Tibial nerve (tissue), 4 donors: Measurements from ENCODE around the gene C3orf18. TPM values are rescaled to one million over a fixed set of nuclear protein-coding genes. Genes with fewer than 3 reads are reported as not detected.

Experiments used
- DNase-seq, 2 donors: peaks; one replicate each; pipeline ENCODE4 v3.0.0-alpha.2; 2019; ENCODE audit warnings: low spot score in 2 of 2
- H3K27ac ChIP-seq, 4 donors: fragments of 200-600 bp; sonication (generic) in 3 of 4; one replicate each; pipeline ENCODE4 v1.5.1; 2017 to 2019; ENCODE audit warnings: mild to moderate bottlenecking in 1 of 4
- H3K27me3 ChIP-seq, 2 donors: fragments of 200-600 bp; sonication (generic) in 1 of 2; one replicate each; pipeline versions ENCODE4 v1.5.1 to v1.6.0; 2017 to 2019
- H3K36me3 ChIP-seq, 3 donors: fragments of 200-600 bp; sonication (generic); one replicate each; pipeline ENCODE4 v1.5.1; 2018 to 2019
- H3K4me1 ChIP-seq, 4 donors: fragments of 200-600 bp; sonication (generic) in 3 of 4; one replicate each; pipeline ENCODE4 v1.5.1; 2017 to 2019
- H3K4me3 ChIP-seq, 4 donors: fragments of 200-600 bp; sonication (generic) in 3 of 4; one replicate each; pipeline ENCODE4 v1.5.1; 2017 to 2019; ENCODE audit warnings: mild to moderate bottlenecking in 1 of 4, moderate library complexity in 1 of 4
- H3K9me3 ChIP-seq, 4 donors: fragments of 200-600 bp; sonication (generic) in 3 of 4; one replicate each; pipeline ENCODE4 v1.5.1; 2017 to 2019
- EP300 ChIP-seq, 2 donors: sonication (generic); formaldehyde crosslinking; IDR thresholded peaks; one replicate each; pipeline ENCODE4 v1.6.1; 2017; ENCODE audit warnings: antibody characterized with exemption in 2 of 2, mild to moderate bottlenecking in 1 of 2
- POLR2A ChIP-seq, 2 donors: fragments of 450-650 bp; IDR thresholded peaks; one replicate each; pipeline ENCODE4 v1.6.1; 2017; ENCODE audit warnings: antibody characterized with exemption in 2 of 2, mild to moderate bottlenecking in 2 of 2, moderate library complexity in 2 of 2
- WGBS, 2 donors: methylation state at CpG; one replicate each; pipeline ENCODE4 v1.1.5; 2018; 5-methylcytosine and 5-hydroxymethylcytosine counted together
- total RNA-seq, 4 donors: library from RNA; depleted of rRNA; stranded (reverse); fragments of >200 nt; gene quantifications; one replicate each; pipeline ENCODE4 v1.1.0, GENCODE V29; 2016
- TF ChIP-seq, protein P1 (sequence below), 5 experiments: fragments of 200-600 bp in 3 of 5; fragments of 450-650 bp in 2 of 5; sonication (generic) in 3 of 5; IDR thresholded peaks; one replicate each; pipeline ENCODE4 v1.5.1; 2016 to 2019; ENCODE audit warnings: antibody characterized with exemption in 5 of 5, mild to moderate bottlenecking in 3 of 5, moderate library complexity in 2 of 5

Gene C3orf18
- total RNA-seq, 4 donors from 2014 or later: 12.2 to 21.1 (median 19.1) TPM

- Histone ChIP-seq H3K27ac (no peak overlapping the region), H3K36me3 (no peaks in the 10 kb centered on the region), H3K9me3 (no peaks in the 10 kb centered on the region), H3K4me3 (no peak overlapping the region), H3K27me3 (no peaks in the 10 kb centered on the region), H3K4me1 (no peaks in the 10 kb centered on the region)
- DNase-seq: no peak
- TF ChIP-seq POLR2A (IDR thresholded peaks at IDR 0.05) (no peak), EP300 (IDR thresholded peaks at IDR 0.05) (no peak)
- TF ChIP-seq, protein P1, sequence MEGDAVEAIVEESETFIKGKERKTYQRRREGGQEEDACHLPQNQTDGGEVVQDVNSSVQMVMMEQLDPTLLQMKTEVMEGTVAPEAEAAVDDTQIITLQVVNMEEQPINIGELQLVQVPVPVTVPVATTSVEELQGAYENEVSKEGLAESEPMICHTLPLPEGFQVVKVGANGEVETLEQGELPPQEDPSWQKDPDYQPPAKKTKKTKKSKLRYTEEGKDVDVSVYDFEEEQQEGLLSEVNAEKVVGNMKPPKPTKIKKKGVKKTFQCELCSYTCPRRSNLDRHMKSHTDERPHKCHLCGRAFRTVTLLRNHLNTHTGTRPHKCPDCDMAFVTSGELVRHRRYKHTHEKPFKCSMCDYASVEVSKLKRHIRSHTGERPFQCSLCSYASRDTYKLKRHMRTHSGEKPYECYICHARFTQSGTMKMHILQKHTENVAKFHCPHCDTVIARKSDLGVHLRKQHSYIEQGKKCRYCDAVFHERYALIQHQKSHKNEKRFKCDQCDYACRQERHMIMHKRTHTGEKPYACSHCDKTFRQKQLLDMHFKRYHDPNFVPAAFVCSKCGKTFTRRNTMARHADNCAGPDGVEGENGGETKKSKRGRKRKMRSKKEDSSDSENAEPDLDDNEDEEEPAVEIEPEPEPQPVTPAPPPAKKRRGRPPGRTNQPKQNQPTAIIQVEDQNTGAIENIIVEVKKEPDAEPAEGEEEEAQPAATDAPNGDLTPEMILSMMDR (IDR thresholded peaks at IDR 0.05): no peak
- WGBS, 2 donors: 79 to 83% methylated on average over 3 to 9 of the region's 9 CpGs
Measured at GRCh38 chr3:50552598-50552997, 14.9 kb downstream of the C3orf18 start.

GRCh38 chr3:50551681-50552435 is 15.7 kb downstream of the C3orf18 start:
- TF ChIP-seq POLR2A (IDR thresholded peaks at IDR 0.05) (no peak), EP300 (IDR thresholded peaks at IDR 0.05) (no peak)
- TF ChIP-seq, protein P1 (IDR thresholded peaks at IDR 0.05): peak in 1 of 5 experiments; percentile 10
- no peaks in the 10 kb centered on the region for H3K4me1 ChIP-seq
- DNase-seq: no peak
- H3K4me3 ChIP-seq: no peak overlapping the region
- no peaks in the 10 kb centered on the region for H3K9me3 ChIP-seq
- H3K27ac ChIP-seq: no peak overlapping the region
- H3K27me3 ChIP-seq: no peaks in the 10 kb centered on the region
- whole genome bisulfite sequencing, 2 donors: 64 to 79% methylated on average over 5 to 7 of the region's 7 CpGs
- H3K36me3 ChIP-seq: no peaks in the 10 kb centered on the region

DNA sequence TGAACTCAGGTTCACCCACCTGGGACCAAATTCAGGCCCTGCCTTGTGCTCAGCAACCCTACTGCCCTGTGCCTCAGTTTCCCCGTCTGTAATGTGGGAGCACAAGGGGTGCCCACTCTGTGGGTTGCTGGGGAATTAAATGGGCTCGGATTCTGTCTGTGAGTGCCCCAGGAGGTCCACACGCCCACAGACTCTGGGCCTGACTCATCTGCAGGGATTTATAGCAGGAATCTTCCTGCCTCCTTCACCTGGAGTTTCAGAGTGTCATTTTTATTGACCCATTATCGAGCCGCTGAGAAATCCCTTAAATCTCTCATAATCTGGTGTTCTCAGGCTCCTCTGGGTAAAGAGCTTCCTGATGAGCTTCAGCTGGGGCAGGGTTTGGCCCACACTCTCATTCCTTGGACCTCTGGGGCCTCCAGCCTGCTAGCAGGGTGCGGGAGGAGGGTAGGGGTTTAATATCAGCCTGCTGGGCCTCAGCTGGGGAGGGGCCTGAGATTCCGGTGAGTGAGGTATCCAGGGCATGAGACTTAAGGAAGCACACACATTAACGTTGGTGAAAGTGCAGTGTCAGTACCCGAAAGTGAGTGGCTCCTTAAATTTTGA is 16.4 kb downstream of the C3orf18 start:
- TF ChIP-seq, protein P1 (IDR thresholded peaks at IDR 0.05): no peak
- no peak for TF ChIP-seq POLR2A (IDR thresholded peaks at IDR 0.05)

DNA sequence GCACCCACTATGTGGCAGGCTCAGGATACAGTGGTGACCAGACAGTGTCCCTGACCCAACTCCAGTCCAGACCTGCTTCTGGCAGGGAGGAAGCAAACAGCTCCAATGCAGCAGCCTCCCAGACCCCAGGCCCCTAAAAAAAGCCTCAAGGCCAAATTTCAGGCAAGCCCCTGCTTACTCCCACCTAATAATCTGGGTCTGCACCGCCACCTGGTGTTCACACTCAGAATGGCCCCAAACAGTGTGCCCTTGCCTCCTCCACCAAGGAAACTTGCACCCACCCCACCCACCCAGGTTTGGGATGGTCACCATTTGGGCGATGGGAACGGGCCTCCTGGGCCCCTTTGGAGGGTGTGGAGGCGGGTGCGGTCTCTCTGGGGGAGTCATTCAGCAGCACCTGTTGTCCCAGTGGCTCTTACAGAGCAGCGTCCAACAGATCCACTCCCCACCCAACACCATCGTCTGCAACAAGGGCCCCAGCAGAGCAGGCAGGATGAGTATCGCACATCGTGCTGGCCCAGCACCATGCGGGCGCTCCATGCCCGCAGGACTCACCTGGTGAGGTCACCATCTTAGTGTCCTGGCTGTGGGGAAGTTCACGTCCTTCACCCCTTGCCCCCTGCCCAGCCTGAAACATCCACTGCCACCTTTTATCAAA is 17.3 kb downstream of the C3orf18 start:
- no peak for TF ChIP-seq EP300 (IDR thresholded peaks at IDR 0.05)
- TF ChIP-seq POLR2A (IDR thresholded peaks at IDR 0.05): no peak
- TF ChIP-seq, protein P1 (IDR thresholded peaks at IDR 0.05): peak; percentile 63 to 85 (median 74)
- peak; percentile 29 to 72 for DNase-seq
- no peaks in the 10 kb centered on the region for H3K36me3 ChIP-seq
- H3K27me3 ChIP-seq: no peaks in the 10 kb centered on the region
- 39 to 60% methylated on average over 10 to 11 of the region's 13 CpGs for WGBS, 2 donors
- H3K9me3 ChIP-seq: no peaks in the 10 kb centered on the region
- H3K4me1 ChIP-seq: no peaks in the 10 kb centered on the region
- no peak overlapping the region for H3K4me3 ChIP-seq
- H3K27ac ChIP-seq: no peak overlapping the region

More for the DNA sequence above, 16.4 kb downstream of the C3orf18 start:
- Histone ChIP-seq H3K4me3 (no peak overlapping the region), H3K9me3 (no peaks in the 10 kb centered on the region), H3K4me1 (no peaks in the 10 kb centered on the region), H3K36me3 (no peaks in the 10 kb centered on the region), H3K27ac (no peak overlapping the region), H3K27me3 (no peaks in the 10 kb centered on the region)
- no peak for DNase-seq
- 42 to 53% methylated on average over 9 of the region's 9 CpGs for WGBS, 2 donors

DNA sequence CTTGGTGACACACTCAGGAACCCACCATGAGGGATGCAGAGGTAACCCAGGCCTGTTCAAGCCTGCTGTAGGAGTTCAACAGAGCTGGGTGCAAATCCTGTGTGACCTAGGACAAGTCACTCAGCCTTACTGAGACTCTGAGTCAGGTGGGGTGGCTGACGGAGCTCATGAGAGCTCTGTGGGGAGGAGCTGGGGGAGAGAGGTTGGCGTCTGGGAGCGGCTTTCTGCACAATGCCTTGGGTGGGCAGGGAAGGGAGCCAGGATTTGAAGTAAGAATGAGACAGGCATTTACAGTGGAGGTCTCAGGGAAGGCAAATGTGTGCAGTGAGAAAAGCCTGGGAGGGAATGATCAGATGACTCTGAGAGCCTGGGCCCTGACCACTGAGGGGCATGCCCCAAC is 18.3 kb downstream of the C3orf18 start:
- no peak for DNase-seq
- 69 to 73% methylated on average over 3 of the region's 3 CpGs for WGBS, 2 donors
- TF ChIP-seq EP300 (IDR thresholded peaks at IDR 0.05) (no peak), POLR2A (IDR thresholded peaks at IDR 0.05) (no peak)
- TF ChIP-seq, protein P1 (IDR thresholded peaks at IDR 0.05): no peak

More for the DNA sequence above, 18.3 kb downstream of the C3orf18 start:
- Histone ChIP-seq H3K9me3 (no peaks in the 10 kb centered on the region), H3K4me3 (no peak overlapping the region), H3K27ac (no peak overlapping the region), H3K27me3 (no peaks in the 10 kb centered on the region), H3K4me1 (no peaks in the 10 kb centered on the region), H3K36me3 (no peaks in the 10 kb centered on the region)
